HG02588 (cell line): ENCODE results near the gene GPR84.

Experiments
- ATAC-seq: cut with Tn5 transposase; IDR thresholded peaks from one replicate; pipeline ENCODE4 v1.9.1; 2021; ENCODE audit warnings: mild to moderate bottlenecking, moderate library complexity; ENCODE audit not compliant: unreplicated experiment

GPR84 gene

DNA sequence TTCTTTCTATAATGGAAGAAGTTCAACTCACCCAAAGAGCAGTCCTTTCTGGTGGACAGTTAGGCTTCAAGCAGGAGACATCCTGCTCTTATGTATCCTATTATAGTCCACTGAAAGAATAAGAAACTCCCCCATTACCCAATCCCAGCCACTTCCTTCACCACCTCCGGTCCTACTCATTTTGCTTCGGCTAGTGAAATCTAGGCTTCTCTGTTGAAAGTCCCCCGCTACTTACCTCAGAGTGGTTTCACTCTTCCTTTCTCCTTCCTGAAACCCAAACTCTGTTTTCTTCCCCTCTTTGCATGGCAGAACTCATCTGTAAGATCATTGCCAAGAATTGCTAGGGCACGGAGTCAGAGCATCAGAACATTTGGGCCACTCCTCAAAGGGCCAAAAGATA lies at the start of gene GPR84:
Gene GPR84, minus strand, starts transcription at position 74 of the 400 bp plus-strand sequence. CDS start 635 bp downstream, outside the sequence.
- ATAC-seq, result no peak

DNA sequence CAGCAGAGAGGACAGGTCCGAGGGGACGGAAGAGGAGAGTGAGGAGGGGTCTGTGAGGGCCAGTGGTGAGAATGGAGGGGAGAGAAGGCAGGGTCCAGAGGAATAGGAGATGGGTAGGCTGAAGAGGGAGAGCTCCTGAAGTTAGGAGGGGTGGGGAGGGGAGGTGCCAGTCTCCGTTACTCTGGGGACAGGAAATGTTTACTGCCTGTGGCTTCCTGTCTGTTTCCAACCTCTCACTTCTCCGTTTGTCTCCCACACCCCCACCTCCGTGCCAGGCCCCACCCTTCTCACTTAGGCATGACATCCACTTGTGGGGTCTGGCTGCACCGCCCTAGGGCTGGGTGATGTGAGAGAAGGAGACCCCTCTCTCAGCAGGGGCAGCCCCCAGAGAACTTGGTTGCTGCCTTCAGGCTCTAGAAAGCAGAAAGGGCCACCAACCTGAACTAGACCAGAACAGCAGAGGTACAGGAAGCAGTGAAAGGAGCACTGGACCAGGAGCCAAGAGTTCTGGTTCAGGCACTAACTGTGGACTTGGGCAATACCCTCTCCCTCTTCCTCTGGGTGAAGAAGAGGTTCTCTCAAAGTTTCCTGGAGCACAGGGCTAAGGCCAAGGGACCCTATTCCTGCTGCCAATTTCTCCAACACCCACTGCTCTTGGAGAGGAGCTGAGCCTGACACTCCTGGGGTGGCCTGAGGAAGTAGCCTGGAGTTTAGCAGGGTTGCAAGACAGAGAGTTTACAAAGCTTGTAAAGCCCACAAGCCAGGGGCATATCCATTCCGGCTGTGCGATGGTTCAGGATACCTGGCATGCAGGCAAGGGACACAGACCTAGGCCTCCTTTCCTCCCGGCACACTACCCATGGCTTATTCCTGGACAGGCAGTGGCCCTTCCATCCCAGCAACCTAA lies 49.3 kb upstream of the GPR84 start:
- ATAC-seq, result peak; percentile 47

DNA sequence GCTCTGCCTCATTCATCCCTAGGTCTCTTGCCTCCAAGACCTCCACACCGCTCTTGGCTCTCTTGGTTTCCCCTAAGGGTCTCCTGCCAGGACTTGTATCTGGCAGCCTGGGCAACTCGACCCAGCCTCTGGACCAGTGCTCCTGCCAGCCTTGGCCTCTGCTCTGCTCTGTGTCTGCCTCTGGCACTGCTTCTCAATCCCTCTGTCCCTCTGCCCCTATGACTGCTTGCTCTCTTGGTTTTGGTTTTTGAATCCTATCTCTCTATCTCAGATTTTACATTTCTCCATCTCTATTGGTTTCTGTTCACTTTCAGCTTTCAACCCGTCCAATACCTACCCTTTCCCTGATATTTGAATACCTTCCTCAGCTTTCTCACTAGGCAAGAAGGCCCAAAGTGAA lies 48.5 kb upstream of the GPR84 start:
- no peak for ATAC-seq

DNA sequence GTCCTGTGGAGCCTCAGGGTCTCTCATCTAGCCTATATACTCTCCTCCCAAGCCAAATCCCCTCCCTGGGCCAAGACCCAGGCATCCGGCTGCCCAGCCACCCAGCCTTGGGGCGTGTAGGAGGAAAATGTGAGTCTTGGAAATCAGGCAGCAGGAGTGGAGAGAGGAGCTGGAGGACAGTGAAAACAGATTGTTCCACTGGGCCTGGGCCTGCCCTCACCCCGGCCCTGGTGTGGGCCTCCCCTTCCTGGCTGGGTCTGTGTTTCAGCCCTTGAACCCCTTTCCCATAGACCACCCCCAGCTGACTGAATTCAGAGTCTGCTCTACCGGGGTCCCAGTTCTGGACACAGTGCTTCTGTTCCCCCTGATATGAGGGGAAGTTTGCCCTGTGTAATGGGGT lies 48.1 kb upstream of the GPR84 start:
- no peak for ATAC-seq

DNA sequence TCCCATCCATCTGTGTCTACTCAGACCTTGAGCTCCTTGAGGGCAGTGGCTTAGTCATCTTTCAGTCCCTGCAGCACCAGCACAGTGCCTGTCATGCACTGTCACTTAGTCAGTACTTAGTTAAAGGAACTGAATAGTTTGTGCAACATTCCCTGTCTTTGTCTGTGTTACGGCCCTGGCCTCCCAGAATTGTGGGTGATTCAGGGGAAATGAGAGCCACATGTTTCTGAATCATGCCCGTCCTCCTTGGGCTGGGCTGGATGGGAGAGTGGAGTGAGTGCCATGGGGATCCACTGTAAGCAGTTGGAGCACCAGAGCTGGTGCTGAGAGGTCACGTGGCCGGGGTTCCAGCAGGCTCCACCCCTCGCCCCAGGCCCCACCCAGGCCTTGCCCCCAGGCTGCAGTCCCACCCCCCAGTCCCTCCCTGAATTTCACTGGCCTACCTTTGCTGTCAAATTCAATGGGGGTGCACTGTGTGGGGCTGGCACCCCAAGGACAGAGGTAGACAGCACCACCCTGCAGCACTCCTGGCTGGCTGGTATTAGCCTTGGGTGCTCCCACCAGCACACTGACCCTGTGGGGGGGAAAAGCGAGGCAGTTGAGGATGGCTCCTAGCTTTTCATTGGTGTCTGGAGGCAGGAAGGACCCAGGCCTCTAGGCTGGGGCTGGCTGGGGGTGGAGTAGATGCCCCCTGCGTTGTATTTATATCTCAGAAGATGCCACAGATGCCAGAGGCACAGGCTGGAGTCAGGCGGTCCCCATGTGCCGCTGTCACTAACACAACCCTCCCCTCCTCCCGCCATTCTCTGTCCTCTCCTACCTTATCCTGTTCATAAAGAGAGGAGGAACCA lies 47.3 kb upstream of the GPR84 start:
- ATAC-seq, result no peak

DNA sequence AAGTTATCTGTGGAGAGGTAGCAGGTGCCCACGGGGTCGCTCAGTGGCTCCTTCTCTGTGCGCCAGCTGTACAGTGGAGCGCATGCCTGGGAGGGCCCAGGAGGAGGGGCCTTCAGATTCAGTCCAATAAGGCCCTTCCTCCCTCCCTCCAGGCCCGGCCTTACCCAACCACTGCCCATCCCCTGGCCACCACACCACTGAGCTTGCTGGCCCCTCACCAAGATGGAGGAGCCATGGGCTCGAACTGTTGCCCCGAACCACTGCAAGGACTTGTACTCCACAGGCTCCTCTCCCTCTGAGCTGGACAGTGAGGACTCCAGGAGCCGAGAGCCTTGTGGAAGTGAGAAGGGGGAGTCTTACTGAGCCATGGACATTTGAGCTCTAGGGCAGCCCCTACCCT lies 45.0 kb upstream of the GPR84 start:
- ATAC-seq, result no peak

DNA sequence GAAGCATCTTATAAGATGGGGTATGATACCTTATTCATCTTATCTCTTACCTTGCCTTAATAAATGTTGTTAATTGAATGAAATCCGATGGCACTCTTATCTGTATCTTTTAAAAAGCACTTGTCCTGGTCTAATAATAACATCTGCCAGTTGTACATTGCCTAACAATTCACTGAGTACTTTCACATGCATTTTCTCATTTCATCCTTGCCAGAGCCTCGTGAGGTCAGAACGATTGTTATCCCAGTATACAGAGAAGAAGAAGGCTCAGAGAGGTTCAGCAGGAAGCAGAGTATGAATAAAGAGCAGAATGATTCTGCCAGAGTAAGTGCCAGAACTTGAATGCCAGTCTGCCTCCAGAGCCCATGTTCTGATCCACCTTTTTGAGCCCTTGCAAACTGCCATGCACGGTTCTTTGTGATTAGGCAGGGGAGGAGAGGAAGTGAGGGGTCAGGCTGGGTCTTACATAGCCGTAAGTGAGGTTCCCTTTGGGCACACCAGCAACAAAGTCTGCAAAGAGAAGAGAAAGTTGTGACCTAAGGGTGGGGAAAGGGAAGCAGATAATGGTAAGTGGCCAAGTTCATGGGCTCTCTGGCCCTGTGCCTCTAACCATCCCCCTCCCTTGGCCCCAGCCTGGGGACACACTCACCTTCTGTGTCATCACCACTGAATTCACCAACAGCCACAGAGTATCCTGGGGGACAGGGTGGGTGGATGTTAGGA lies 43.1 kb upstream of the GPR84 start:
- no peak for ATAC-seq

DNA sequence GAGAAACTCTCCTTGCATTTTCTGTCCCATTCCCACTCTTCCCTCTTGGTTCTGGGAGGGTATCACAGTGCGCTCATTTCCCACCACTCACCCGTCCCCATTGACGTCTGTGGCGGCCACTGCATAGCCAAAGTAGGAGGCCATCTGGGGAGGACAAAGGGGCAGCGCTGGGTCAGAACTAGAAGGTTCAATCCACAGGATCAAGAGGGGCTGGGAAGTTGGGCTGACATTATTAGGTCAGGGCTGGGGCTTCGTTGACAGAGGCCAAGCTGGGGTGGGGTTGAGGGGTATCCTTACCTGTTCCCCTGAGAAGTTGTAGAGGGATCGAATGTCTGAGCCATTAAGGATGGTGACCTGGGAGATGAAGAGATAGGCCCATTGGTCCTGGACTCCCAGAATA lies 41.3 kb upstream of the GPR84 start:
- ATAC-seq, result no peak

DNA sequence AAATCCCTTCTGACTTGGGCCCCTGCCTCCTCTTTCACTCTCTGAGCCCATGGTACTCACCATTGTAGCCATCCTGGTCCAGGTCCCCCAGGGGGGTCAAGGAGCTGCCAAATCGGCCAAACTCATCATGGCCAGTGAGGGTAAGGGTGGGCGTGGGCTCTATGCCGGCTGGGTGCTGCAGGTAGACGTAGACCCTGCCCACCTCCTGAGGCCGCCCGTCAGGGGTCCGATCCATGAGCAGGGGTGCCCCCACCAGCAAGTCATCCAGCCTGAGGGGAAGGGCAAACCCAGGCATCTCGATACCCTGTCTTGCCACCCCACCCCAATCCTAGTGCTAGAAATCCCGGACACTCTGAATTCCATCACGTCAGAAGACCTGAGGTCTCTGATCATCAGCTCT lies 40.8 kb upstream of the GPR84 start:
- no peak for ATAC-seq

DNA sequence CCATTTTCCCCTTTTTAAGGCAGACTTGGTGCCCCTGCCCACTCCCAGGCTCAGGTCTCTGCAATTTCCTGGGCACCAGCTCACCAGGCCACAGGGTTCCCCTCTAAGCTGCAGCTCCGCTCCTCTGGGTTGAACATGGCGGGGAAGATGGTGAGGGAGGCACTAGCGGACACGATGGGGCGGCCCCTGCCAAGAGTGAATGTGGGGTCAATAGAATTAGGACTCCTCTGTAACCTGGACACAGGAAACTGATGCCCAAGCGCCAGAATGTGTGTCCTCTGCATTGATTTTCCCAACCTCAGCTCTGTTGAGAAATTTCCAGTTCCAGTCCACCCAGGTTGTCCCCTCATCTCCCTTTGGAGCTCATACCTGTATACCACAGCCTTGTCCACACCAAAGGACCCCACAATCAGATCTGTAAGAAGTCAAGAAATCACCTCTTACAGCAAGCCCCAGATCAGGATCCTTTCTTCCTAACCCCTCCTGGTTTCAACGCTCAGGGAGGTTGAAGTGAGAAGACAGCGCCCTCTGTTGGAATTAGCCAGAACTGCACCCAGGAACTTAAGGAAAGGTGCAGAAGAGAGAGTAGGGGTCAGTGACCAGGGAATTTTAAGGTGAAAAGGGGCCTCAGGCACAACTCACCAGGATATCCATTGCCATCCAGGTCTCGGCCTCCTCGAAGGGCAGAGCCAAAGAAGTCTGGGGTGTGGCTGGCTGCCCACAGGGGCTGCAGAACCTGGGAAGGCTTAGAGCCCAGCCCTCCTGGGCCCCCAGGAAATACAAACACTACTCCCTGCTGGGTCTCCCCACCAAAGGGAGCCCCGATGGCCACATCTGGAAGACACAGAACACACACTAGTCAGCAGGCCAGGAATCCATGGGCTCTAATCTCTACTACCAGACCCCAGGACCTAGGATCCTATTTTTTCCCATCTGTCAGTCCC lies 40.0 kb upstream of the GPR84 start:
- ATAC-seq, result no peak

DNA sequence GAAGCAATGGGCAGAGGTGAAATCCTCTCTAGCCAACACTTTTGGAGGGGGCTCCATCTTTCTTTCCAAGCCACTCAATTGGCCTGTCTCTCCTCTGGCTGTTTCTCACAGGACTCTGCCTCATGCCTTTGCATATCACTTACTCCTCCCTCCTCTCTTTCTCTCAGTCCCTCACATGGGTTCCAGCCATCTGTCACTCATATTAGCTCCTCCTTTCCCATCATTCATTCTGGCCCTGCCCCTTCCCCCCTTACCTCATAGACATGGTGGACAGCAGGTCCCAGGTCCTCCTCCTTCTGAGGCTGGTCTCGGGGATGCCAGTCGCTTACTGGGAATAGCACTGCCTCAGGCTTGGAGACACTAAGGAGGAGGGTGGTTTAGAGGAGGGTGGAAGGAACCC lies 36.8 kb upstream of the GPR84 start:
- no peak for ATAC-seq

DNA sequence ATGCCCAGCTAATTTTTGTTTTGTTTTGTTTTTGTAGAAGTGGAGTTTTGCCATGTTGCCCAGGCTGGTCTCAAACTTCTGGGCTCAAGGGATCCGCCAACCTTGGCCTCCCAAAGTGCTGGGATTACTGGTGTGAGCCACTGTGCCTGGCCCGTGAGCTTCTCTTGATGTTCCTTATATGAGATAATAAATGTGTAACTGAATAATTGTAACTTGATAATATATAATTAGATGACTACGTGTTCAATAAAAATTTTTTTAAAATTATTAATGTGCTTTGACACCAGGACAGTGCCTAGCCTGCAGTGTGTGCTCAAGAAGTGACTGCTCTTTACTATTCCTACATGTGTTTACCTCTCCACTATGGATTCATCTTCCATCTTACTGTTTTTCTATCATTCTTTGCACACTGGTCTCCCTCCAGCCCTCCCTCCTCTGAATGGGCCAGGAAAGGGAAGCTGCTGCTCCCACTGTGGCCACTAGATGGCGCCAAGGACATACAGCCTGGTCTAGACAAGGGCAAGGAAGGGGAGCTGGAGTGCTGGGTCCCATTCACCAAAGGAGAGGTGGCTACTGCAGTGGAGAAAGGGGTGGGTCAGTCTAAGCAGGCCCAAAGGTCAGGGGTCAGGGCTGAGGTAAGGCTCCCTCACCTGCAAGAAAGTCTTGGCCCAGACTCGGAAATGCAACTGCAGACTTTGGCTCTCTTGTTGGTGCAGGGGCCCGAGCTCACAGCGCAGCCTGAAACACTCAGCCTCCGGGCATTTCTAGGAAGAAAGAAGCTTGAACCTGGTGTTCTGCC lies 34.9 kb upstream of the GPR84 start:
- no peak for ATAC-seq

DNA sequence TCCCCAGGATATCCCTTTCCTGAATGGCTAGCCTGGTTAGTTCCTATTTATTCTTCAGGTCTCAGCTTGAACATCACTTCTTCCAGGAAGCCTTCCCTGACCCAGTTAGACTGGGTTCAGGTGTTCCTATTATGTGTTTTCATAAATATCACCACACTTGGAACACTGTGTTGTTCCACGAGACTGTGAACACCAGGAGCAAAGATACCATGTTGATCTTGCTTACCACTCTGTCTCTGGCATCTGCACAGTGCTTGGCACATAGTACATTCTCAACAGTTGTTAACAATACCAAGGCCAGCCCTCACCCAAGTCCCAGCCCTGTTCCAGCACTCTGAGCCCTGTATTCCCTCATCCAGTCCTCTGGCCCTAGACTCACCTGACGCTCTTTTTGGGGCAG lies 33.9 kb upstream of the GPR84 start:
- no peak for ATAC-seq

DNA sequence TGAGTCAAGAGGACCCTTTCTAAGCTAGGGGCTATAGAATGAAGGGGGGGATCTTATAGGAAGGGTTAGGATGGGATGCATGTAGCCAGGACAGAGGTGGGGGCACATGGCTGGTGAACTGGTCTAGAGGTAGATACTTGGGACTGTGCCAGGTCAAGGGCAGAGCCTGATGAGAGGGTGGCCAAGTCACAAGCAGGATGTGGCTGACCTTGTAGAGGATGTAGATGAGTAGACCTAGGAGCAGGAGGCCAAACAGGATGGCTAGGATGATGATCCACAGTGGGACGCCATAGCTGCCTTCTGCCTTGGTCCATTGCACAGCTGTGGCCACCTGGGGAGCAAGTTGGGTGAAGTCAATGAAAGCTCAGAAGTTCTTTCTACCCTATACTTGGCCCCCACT lies 32.9 kb upstream of the GPR84 start:
- ATAC-seq, result no peak

DNA sequence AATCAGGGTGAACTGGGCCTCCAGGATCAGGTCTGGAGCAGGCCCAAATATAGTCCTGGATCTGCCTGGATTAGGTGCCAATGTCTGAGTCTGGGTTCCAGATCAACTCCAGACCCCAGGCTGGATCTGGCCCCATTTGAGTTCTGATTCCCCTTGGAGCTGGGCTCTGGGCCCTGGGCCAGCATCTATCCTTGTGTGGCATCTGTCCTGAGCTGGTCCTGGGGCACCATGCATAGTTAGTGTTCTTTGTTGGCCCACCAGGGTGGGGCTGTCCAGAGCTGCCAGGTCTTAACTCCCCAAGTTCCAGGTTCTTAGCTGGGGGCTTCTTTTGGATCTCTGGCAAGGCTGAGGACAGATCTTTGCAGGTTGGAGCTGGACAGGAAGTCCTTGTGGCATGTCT lies 31.3 kb upstream of the GPR84 start:
- no peak for ATAC-seq

DNA sequence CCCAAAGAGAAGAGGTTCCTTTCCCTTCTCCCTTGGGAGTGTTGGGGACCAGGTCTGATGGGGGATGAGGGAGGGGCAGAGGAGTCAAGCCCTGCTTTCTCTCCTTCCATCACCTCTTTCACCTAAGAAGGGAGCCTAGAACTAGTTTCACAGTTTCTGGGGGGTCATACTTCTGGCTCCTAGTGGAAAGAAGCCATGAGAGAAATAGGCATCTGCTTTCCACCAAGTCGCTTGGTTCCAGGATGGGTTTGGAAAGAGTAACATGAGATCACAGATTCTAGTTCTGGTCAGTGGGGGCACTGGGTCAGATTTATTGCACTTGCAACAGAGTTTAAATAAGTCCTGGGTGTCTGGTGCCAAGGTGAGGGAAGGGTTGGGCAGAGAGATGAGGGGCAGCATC lies 30.7 kb upstream of the GPR84 start:
- no peak for ATAC-seq

DNA sequence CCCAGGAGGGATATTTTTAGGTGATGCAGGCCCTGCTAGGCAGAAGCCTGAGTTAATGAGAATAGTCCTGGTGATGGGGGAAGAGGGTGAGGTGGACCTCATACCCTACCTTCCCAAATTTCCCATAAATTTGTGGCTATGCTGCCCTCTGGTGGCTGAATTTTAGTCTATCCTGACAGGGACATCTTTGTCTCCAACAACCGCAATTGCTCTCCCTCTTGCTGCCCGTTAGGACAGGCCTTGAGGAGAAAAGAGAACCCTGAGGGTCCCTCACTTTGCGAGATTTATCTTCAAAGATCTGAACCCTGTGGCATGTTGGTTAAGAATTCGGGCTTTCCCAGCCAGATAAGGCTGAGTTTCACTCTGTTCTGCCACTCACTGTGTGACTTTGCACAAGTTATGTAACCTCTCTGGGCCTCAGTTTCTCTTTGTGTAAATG lies 30.0 kb upstream of the GPR84 start:
- ATAC-seq, result no peak

DNA sequence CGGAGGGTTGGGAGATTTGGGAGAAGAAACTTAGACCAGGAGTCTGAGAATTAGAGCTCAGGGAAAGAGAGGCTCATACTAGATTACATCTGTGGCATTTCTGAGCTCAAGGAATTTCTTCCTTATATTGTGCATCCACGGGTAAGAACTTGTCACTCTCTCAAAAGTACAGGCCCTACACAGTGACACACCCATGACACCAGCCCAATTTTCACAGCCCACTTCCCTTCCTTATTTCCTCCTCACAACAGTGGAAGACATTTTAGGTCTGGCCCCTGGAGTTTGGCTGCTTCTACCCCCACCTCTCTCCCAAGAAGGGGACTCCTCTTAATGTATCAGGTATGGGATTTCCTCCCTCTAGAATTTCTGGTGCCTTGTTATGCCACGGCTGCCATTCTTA lies 29.5 kb upstream of the GPR84 start:
- ATAC-seq, result no peak

DNA sequence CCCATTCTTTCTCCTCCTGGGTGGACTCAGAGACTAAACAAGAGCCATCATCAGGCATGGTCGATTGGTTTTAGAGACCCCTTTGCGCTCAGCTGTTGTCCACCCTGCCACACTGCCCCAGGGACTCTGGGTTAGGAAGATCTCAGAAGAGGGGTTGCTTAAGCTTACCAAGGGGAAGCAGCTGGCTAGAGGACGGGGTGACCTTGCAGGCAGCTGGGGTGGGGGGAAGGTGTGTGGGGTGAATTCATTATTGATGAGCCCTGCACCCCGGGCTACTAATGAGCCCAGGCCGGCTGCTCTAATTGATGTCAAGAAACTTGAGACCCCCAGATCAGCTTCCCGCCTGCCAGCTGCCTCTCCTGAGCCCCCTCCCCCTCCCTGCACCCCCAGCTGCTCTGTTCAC lies 28.9 kb upstream of the GPR84 start:
- no peak for ATAC-seq
